ENCODE measurements around the gene LHFPL6. TPM values are rescaled to one million over a fixed set of nuclear protein-coding genes. Genes with fewer than 3 reads are reported as not detected.
A peak's percentile ranks its signal among the peaks of the same experiment; 100 is the strongest.

Gene LHFPL6
- total and polyA plus RNA-seq, 9 donors: 45.0 to 76.3 (median 59.2) TPM

- Histone ChIP-seq H3K4me3 (ENCODE audit: low read length) (no peak overlapping the region), H3K27me3 (ENCODE audit: control insufficient read depth, insufficient read depth, low read length) (peaks cover 3% of the 10 kb centered on the region), H3K4me1 (ENCODE audit: control insufficient read depth, insufficient read depth, low read length) (peaks cover 10% of the 10 kb centered on the region), H3K27ac (ENCODE audit: low read length) (peak overlapping the region; percentile 18), H3K9me3 (replicated peaks; ENCODE audit: control insufficient read depth, low read depth, low read length) (no peaks in the 10 kb centered on the region), H3K36me3 (ENCODE audit: control insufficient read depth, insufficient read depth, low read length) (peaks cover 13% of the 10 kb centered on the region)
- peak; percentile 55 for DNase-seq
- no CpG with 5 or more reads among the region's 1 CpG for WGBS (ENCODE audit: insufficient coverage)
Observed at GRCh38 chr13:39599012-39599411, 4.0 kb downstream of the LHFPL6 start.

- Histone ChIP-seq H3K9me3 (replicated peaks; ENCODE audit: control insufficient read depth, low read depth, low read length) (no peaks in the 10 kb centered on the region), H3K36me3 (ENCODE audit: control insufficient read depth, insufficient read depth, low read length) (peaks cover 13% of the 10 kb centered on the region), H3K27me3 (ENCODE audit: control insufficient read depth, insufficient read depth, low read length) (no peaks in the 10 kb centered on the region), H3K27ac (ENCODE audit: low read length) (no peak overlapping the region), H3K4me3 (ENCODE audit: low read length) (no peak overlapping the region), H3K4me1 (ENCODE audit: control insufficient read depth, insufficient read depth, low read length) (peaks cover 6% of the 10 kb centered on the region)
- 67% methylated on average over 1 of the region's 2 CpGs for WGBS (ENCODE audit: insufficient coverage)
- DNase-seq: peak; percentile 75
Observed at GRCh38 chr13:39597838-39598237, 5.2 kb downstream of the LHFPL6 start.

GRCh38 chr13:39596685-39597084 lies 6.3 kb downstream of the LHFPL6 start:
- peak; percentile 73 for DNase-seq
- Histone ChIP-seq H3K4me3 (ENCODE audit: low read length) (no peak overlapping the region), H3K27me3 (ENCODE audit: control insufficient read depth, insufficient read depth, low read length) (no peaks in the 10 kb centered on the region), H3K4me1 (ENCODE audit: control insufficient read depth, insufficient read depth, low read length) (peaks cover 6% of the 10 kb centered on the region), H3K9me3 (replicated peaks; ENCODE audit: control insufficient read depth, low read depth, low read length) (no peaks in the 10 kb centered on the region), H3K36me3 (ENCODE audit: control insufficient read depth, insufficient read depth, low read length) (peaks cover 13% of the 10 kb centered on the region), H3K27ac (ENCODE audit: low read length) (peak overlapping the region; percentile 9)
- WGBS (ENCODE audit: insufficient coverage): 33% methylated on average over 1 of the region's 3 CpGs

- Histone ChIP-seq H3K27me3 (ENCODE audit: control insufficient read depth, insufficient read depth, low read length) (no peaks in the 10 kb centered on the region), H3K9me3 (replicated peaks; ENCODE audit: control insufficient read depth, low read depth, low read length) (no peaks in the 10 kb centered on the region), H3K27ac (ENCODE audit: low read length) (peak overlapping the region; percentile 9), H3K4me1 (ENCODE audit: control insufficient read depth, insufficient read depth, low read length) (peaks cover 6% of the 10 kb centered on the region), H3K36me3 (ENCODE audit: control insufficient read depth, insufficient read depth, low read length) (peaks cover 13% of the 10 kb centered on the region), H3K4me3 (ENCODE audit: low read length) (no peak overlapping the region)
- DNase-seq: no peak
- WGBS (ENCODE audit: insufficient coverage): no CpG with 5 or more reads among the region's 2 CpGs
Observed at GRCh38 chr13:39596176-39596575, 6.8 kb downstream of the LHFPL6 start.

- no peak overlapping the region for H3K27ac ChIP-seq (ENCODE audit: low read length)
- peaks cover 3% of the 10 kb centered on the region for H3K4me1 ChIP-seq (ENCODE audit: control insufficient read depth, insufficient read depth, low read length)
- no peak overlapping the region for H3K4me3 ChIP-seq (ENCODE audit: low read length)
- peaks cover 5% of the 10 kb centered on the region for H3K36me3 ChIP-seq (ENCODE audit: control insufficient read depth, insufficient read depth, low read length)
- H3K9me3 ChIP-seq (replicated peaks; ENCODE audit: control insufficient read depth, low read depth, low read length): no peaks in the 10 kb centered on the region
- no peak for DNase-seq
- WGBS (ENCODE audit: insufficient coverage): no CpG with 5 or more reads among the region's 2 CpGs
- no peaks in the 10 kb centered on the region for H3K27me3 ChIP-seq (ENCODE audit: control insufficient read depth, insufficient read depth, low read length)
Observed at GRCh38 chr13:39590466-39591036, 12.4 kb downstream of the LHFPL6 start.

- no peaks in the 10 kb centered on the region for H3K27me3 ChIP-seq (ENCODE audit: control insufficient read depth, insufficient read depth, low read length)
- WGBS (ENCODE audit: insufficient coverage): no CpG with 5 or more reads among the region's 2 CpGs
Observed at GRCh38 chr13:39588384-39588783, 14.6 kb downstream of the LHFPL6 start.

GRCh38 chr13:39587939-39588338 lies 15.1 kb downstream of the LHFPL6 start:
- Histone ChIP-seq H3K27me3 (ENCODE audit: control insufficient read depth, insufficient read depth, low read length) (no peaks in the 10 kb centered on the region), H3K4me1 (ENCODE audit: control insufficient read depth, insufficient read depth, low read length) (peaks cover 3% of the 10 kb centered on the region), H3K27ac (ENCODE audit: low read length) (peak overlapping the region; percentile 25), H3K36me3 (ENCODE audit: control insufficient read depth, insufficient read depth, low read length) (no peaks in the 10 kb centered on the region), H3K9me3 (replicated peaks; ENCODE audit: control insufficient read depth, low read depth, low read length) (no peaks in the 10 kb centered on the region), H3K4me3 (ENCODE audit: low read length) (no peak overlapping the region)
- DNase-seq: peak; percentile 39
- 39% methylated on average over 3 of the region's 7 CpGs for WGBS (ENCODE audit: insufficient coverage)

More at GRCh38 chr13:39588384-39588783, 14.6 kb downstream of the LHFPL6 start:
- H3K4me1 ChIP-seq (ENCODE audit: control insufficient read depth, insufficient read depth, low read length): peaks cover 3% of the 10 kb centered on the region
- no peak overlapping the region for H3K4me3 ChIP-seq (ENCODE audit: low read length)
- no peaks in the 10 kb centered on the region for H3K9me3 ChIP-seq (replicated peaks; ENCODE audit: control insufficient read depth, low read depth, low read length)
- H3K36me3 ChIP-seq (ENCODE audit: control insufficient read depth, insufficient read depth, low read length): no peaks in the 10 kb centered on the region
- no peak for DNase-seq
- H3K27ac ChIP-seq (ENCODE audit: low read length): no peak overlapping the region

GRCh38 chr13:39586958-39587605 lies 15.9 kb downstream of the LHFPL6 start:
- DNase-seq: no peak
- WGBS (ENCODE audit: insufficient coverage): 83% methylated on average over 5 of the region's 5 CpGs
- H3K9me3 ChIP-seq (replicated peaks; ENCODE audit: control insufficient read depth, low read depth, low read length): no peaks in the 10 kb centered on the region

GRCh38 chr13:39586151-39586550 lies 16.8 kb downstream of the LHFPL6 start:
- Histone ChIP-seq H3K4me1 (ENCODE audit: control insufficient read depth, insufficient read depth, low read length) (peaks cover 4% of the 10 kb centered on the region), H3K27ac (ENCODE audit: low read length) (no peak overlapping the region), H3K9me3 (replicated peaks; ENCODE audit: control insufficient read depth, low read depth, low read length) (no peaks in the 10 kb centered on the region), H3K4me3 (ENCODE audit: low read length) (no peak overlapping the region), H3K36me3 (ENCODE audit: control insufficient read depth, insufficient read depth, low read length) (peaks cover 3% of the 10 kb centered on the region), H3K27me3 (ENCODE audit: control insufficient read depth, insufficient read depth, low read length) (no peaks in the 10 kb centered on the region)
- no CpG with 5 or more reads among the region's 1 CpG for WGBS (ENCODE audit: insufficient coverage)
- DNase-seq: no peak

More at GRCh38 chr13:39586958-39587605, 15.9 kb downstream of the LHFPL6 start:
- Histone ChIP-seq H3K4me1 (ENCODE audit: control insufficient read depth, insufficient read depth, low read length) (peaks cover 4% of the 10 kb centered on the region), H3K36me3 (ENCODE audit: control insufficient read depth, insufficient read depth, low read length) (peaks cover 2% of the 10 kb centered on the region), H3K4me3 (ENCODE audit: low read length) (no peak overlapping the region), H3K27me3 (ENCODE audit: control insufficient read depth, insufficient read depth, low read length) (no peaks in the 10 kb centered on the region), H3K27ac (ENCODE audit: low read length) (no peak overlapping the region)

GRCh38 chr13:39585219-39585618 lies 17.8 kb downstream of the LHFPL6 start:
- WGBS (ENCODE audit: insufficient coverage): no CpG with 5 or more reads among the region's 3 CpGs
- H3K27me3 ChIP-seq (ENCODE audit: control insufficient read depth, insufficient read depth, low read length): no peaks in the 10 kb centered on the region
- H3K36me3 ChIP-seq (ENCODE audit: control insufficient read depth, insufficient read depth, low read length): peaks cover 3% of the 10 kb centered on the region
- no peak overlapping the region for H3K27ac ChIP-seq (ENCODE audit: low read length)
- peaks cover 4% of the 10 kb centered on the region for H3K4me1 ChIP-seq (ENCODE audit: control insufficient read depth, insufficient read depth, low read length)
- no peak for DNase-seq
- no peaks in the 10 kb centered on the region for H3K9me3 ChIP-seq (replicated peaks; ENCODE audit: control insufficient read depth, low read depth, low read length)
- no peak overlapping the region for H3K4me3 ChIP-seq (ENCODE audit: low read length)
